ENCODE measurements around the gene IL4I1. TPM values are rescaled to one million over a fixed set of nuclear protein-coding genes. Genes with fewer than 3 reads are reported as not detected.

IL4I1 gene
- total RNA-seq, 1 experiment from 2014 or later, result 0.61 TPM

DNA sequence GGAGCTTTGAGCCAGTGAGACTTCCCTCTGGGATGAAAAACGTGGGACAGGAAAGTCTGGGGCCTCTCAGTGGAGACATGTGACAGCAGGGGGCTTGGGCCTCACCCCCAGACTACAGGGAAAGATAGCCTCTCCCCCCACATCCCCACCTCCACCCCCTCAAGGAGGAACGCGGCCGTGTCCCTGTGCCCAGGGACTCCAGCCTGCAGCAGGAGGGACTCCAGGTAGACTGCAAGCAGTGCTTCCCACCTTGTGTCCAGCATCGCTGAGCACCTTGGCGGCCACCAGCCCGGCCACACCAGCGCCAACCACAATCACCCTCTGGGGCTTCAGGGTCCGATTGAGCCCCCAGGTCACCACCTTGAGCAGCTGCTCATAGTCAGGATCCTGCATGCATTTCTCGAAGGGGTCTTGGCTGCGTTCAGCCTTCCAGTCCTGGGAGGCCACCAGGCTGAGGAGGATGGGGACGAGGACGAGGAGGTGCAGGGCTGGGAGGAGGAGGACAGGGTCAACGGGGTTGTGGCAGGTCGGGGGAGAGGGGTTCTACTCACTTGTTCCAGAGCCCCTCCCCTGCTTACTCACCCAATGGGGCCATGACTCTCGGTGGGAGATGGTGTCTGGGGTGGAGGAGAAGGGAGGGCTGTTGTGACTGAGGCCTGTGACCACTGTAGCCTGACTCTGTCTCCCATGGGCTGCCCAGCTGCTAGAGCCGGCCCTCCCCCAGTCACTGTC, 955 bp downstream of the IL4I1 start:
- H3K4ac ChIP-seq (ENCODE audit: low read depth, low read length), result no peak overlapping the region
- H3K56ac ChIP-seq (ENCODE audit: insufficient read length, low read depth, low read length), result no peak overlapping the region
- no peak overlapping the region for H2BK20ac ChIP-seq (ENCODE audit: low read depth, low read length, poor library complexity, severe bottlenecking)
- no peaks in the 10 kb centered on the region for H3K9me3 Mint-ChIP-seq
- no peak overlapping the region for H3K27ac Mint-ChIP-seq
- H3K79me1 ChIP-seq (ENCODE audit: insufficient read depth, low read depth, low read length, poor library complexity, severe bottlenecking), result no peaks in the 10 kb centered on the region
- H3K9ac ChIP-seq (ENCODE audit: extremely low read depth, insufficient read length, low read length), result no peak overlapping the region
- peaks cover 5% of the 10 kb centered on the region for H4K20me1 ChIP-seq (ENCODE audit: control insufficient read depth, insufficient read depth, insufficient read length)
- no peak overlapping the region for H4K91ac ChIP-seq (ENCODE audit: insufficient read length, low read depth, low read length)
- H2BK12ac ChIP-seq (ENCODE audit: insufficient read length, low read depth, low read length), result no peak overlapping the region
- H3K4me2 ChIP-seq (ENCODE audit: insufficient read depth, insufficient read length, low read length), result no peak overlapping the region
- TF ChIP-seq, protein P1, sequence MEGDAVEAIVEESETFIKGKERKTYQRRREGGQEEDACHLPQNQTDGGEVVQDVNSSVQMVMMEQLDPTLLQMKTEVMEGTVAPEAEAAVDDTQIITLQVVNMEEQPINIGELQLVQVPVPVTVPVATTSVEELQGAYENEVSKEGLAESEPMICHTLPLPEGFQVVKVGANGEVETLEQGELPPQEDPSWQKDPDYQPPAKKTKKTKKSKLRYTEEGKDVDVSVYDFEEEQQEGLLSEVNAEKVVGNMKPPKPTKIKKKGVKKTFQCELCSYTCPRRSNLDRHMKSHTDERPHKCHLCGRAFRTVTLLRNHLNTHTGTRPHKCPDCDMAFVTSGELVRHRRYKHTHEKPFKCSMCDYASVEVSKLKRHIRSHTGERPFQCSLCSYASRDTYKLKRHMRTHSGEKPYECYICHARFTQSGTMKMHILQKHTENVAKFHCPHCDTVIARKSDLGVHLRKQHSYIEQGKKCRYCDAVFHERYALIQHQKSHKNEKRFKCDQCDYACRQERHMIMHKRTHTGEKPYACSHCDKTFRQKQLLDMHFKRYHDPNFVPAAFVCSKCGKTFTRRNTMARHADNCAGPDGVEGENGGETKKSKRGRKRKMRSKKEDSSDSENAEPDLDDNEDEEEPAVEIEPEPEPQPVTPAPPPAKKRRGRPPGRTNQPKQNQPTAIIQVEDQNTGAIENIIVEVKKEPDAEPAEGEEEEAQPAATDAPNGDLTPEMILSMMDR (conservative IDR thresholded peaks at IDR 0.05), result no peak
- no peak overlapping the region for H2AFZ ChIP-seq (ENCODE audit: low read length)
- no peak overlapping the region for H3T11ph ChIP-seq (ENCODE audit: low read length)
- H3K14ac ChIP-seq (ENCODE audit: insufficient read depth, low read length), result no peak overlapping the region; the same call in 1 of the 2 replicates
- H2BK5ac ChIP-seq (ENCODE audit: insufficient read length, low read length), result no peak overlapping the region
- no peak overlapping the region for H2AK5ac ChIP-seq (ENCODE audit: insufficient read length, low read length)
- no peaks in the 10 kb centered on the region for H3K4me1 ChIP-seq (ENCODE audit: insufficient read depth, low read length)
- no peaks in the 10 kb centered on the region for H3K79me2 ChIP-seq (ENCODE audit: insufficient read depth, low read length)
- H3K23me2 ChIP-seq (ENCODE audit: insufficient read length, low read depth, low read length, poor library complexity, severe bottlenecking), result no peaks in the 10 kb centered on the region
- H2BK15ac ChIP-seq (ENCODE audit: low read depth, low read length), result no peak overlapping the region
- WGBS (ENCODE audit: extremely low coverage, insufficient read length, low lambda C conversion rate), result no CpG with 5 or more reads among the region's 17 CpGs
- H3K4me3 Mint-ChIP-seq, result no peak overlapping the region
- H4K8ac ChIP-seq (replicated peaks; ENCODE audit: insufficient read length, low read depth, low read length), result no peak overlapping the region
- H4K5ac ChIP-seq (ENCODE audit: insufficient read length, low read depth, low read length), result no peak overlapping the region
- no peak overlapping the region for H2BK120ac ChIP-seq (ENCODE audit: low read depth, low read length, poor library complexity, severe bottlenecking)
- H3K27me3 ChIP-seq (ENCODE audit: insufficient read depth, low read length), result no peaks in the 10 kb centered on the region
- H3K27me3 Mint-ChIP-seq (ENCODE audit: low read depth), result peaks cover 53% of the 10 kb centered on the region
- H3K23ac ChIP-seq (ENCODE audit: insufficient read length, low read depth, low read length), result no peak overlapping the region
- no peaks in the 10 kb centered on the region; a peak in 1 of 7 replicates for H3K36me3 Mint-ChIP-seq (ENCODE audit: insufficient read depth in 1 of 3, low read depth in 3 of 3)
- no peaks in the 10 kb centered on the region for H3K9me3 ChIP-seq (ENCODE audit: control insufficient read depth, low read depth, low read length)
- no peak for DNase-seq
- H3K18ac ChIP-seq (ENCODE audit: insufficient read length, low read depth, low read length), result no peak overlapping the region
- H3K27ac ChIP-seq (ENCODE audit: insufficient read length, low read depth, low read length), result no peak overlapping the region
- peaks cover 11 to 31% of the 10 kb centered on the region in 2 experiments for H3K4me1 Mint-ChIP-seq

Measured in H9 (cell line).